Suprapubic skin (tissue), 3 donors: ENCODE measurements around the gene TCF7L2.

Experiments
- EP300 ChIP-seq: sonication (generic); formaldehyde crosslinking; IDR thresholded peaks from one replicate; pipeline ENCODE4 v1.6.1; 2017; ENCODE audit warnings: antibody characterized with exemption
- POLR2A ChIP-seq, 2 donors: fragments of 450-650 bp; IDR thresholded peaks; one replicate each; pipeline ENCODE4 v1.6.1; 2017; ENCODE audit warnings: antibody characterized with exemption in 2 of 2, mild to moderate bottlenecking in 2 of 2, moderate library complexity in 2 of 2
- TF ChIP-seq, protein P1 (sequence below), 2 donors: fragments of 200-600 bp in 1 of 2; fragments of 450-650 bp in 1 of 2; sonication (generic) in 1 of 2; IDR thresholded peaks; one replicate each; pipeline ENCODE4 v1.5.1; 2016 to 2019; ENCODE audit warnings: antibody characterized with exemption in 2 of 2, mild to moderate bottlenecking in 1 of 2, moderate library complexity in 1 of 2

DNA sequence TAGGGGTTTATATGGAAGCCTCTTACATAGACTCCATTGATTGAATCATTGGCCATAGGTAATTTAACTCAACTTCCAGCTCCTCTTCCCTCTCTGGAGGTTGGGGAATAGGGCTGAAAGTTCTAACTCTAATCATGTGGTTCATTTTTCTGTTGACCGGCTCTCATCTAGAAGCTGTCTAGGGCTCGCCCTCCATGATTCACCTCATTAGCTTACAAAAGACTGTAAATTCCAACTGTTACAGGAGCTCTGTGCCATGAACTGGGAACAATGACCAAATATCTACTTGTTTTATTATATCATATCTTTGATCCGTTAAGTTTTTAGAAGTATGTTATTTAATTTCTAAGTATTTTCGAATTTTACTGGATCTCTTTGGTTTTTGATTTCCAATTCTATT lies 263.0 kb downstream of the TCF7L2 start:
- TF ChIP-seq, protein P1, sequence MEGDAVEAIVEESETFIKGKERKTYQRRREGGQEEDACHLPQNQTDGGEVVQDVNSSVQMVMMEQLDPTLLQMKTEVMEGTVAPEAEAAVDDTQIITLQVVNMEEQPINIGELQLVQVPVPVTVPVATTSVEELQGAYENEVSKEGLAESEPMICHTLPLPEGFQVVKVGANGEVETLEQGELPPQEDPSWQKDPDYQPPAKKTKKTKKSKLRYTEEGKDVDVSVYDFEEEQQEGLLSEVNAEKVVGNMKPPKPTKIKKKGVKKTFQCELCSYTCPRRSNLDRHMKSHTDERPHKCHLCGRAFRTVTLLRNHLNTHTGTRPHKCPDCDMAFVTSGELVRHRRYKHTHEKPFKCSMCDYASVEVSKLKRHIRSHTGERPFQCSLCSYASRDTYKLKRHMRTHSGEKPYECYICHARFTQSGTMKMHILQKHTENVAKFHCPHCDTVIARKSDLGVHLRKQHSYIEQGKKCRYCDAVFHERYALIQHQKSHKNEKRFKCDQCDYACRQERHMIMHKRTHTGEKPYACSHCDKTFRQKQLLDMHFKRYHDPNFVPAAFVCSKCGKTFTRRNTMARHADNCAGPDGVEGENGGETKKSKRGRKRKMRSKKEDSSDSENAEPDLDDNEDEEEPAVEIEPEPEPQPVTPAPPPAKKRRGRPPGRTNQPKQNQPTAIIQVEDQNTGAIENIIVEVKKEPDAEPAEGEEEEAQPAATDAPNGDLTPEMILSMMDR (IDR thresholded peaks at IDR 0.05): no peak
- no peak for TF ChIP-seq POLR2A (IDR thresholded peaks at IDR 0.05)
- no peak for TF ChIP-seq EP300
